Heart right ventricle (tissue), 16 donors: ENCODE data around the gene CNNM2. TPM values are rescaled to one million over a fixed set of nuclear protein-coding genes. Genes with fewer than 3 reads are reported as not detected.
A peak's percentile ranks its signal among the peaks of the same experiment; 100 is the strongest.

ENCODE experiments used
- ATAC-seq, 8 donors: fragments of 200-7000 bp; cut with Tn5 transposase; one replicate each; pipeline ENCODE4 v1.9.1; 2020; ENCODE audit warnings: mild to moderate bottlenecking in 8 of 8, moderate library complexity in 8 of 8, moderate number of reproducible peaks in 1 of 8
- DNase-seq, 2 donors: peaks; one replicate each; pipeline ENCODE4 v3.0.0-alpha.2; 2020
- H3K27ac ChIP-seq, 10 donors: fragments of 200-600 bp; sonication (generic) in 2 of 10; one replicate each; pipeline versions ENCODE4 v1.5.0 to v1.8.0; 2020 to 2022; ENCODE audit warnings: mild to moderate bottlenecking in 3 of 10
- H3K27me3 ChIP-seq, 7 donors: fragments of 200-600 bp; one replicate each; pipeline ENCODE4 v1.8.0; 2021 to 2022; ENCODE audit warnings: mild to moderate bottlenecking in 2 of 7
- H3K36me3 ChIP-seq, 9 donors: fragments of 200-600 bp; sonication (generic) in 1 of 9; one replicate each; pipeline versions ENCODE4 v1.5.0 to v1.8.0; 2020 to 2022; ENCODE audit warnings: mild to moderate bottlenecking in 2 of 9
- H3K4me1 ChIP-seq, 9 donors: fragments of 200-600 bp; sonication (generic) in 1 of 9; one replicate each; pipeline versions ENCODE4 v1.5.0 to v1.8.0; 2020 to 2022; ENCODE audit warnings: mild to moderate bottlenecking in 4 of 9
- H3K4me3 ChIP-seq, 10 donors: fragments of 200-600 bp; sonication (generic) in 2 of 10; one replicate each; pipeline versions ENCODE4 v1.5.0 to v1.8.0; 2020 to 2022; ENCODE audit warnings: mild to moderate bottlenecking in 7 of 10, moderate library complexity in 2 of 10
- H3K9me3 ChIP-seq, 11 donors: fragments of 200-600 bp in 10 of 11; sonication (generic) in 2 of 11; one replicate each; pipeline versions ENCODE4 v1.5.0 to v1.8.0; 2013 to 2022; ENCODE audit warnings: mild to moderate bottlenecking in 2 of 11, control low read depth in 1 of 11, moderate library complexity in 1 of 11
- CTCF ChIP-seq, 9 donors: fragments of 200-600 bp; sonication (generic) in 2 of 9; IDR thresholded peaks; one replicate each; pipeline versions ENCODE4 v1.5.0 to v1.8.0; 2021 to 2022; ENCODE audit warnings: antibody characterized with exemption in 9 of 9, mild to moderate bottlenecking in 5 of 9, moderate library complexity in 1 of 9
- WGBS, 2 donors: extraction: QIAGEN DNeasy Blood & Tissue Kit; methylation state at CpG; one replicate each; pipeline ENCODE4 v1.1.7; 2013; ENCODE audit warnings: inconsistent platforms in 1 of 2; 5-methylcytosine and 5-hydroxymethylcytosine counted together
- intact Hi-C, 10 donors: fragments of 100-400 bp; cut with DNase I; formaldehyde crosslinking; loops; one replicate each; pipeline versions ENCODE4 v1.11.1 to v1.14.2; 2022
- polyA plus RNA-seq, 2 donors: library from polyadenylated mRNA; stranded (reverse); fragments of 200-250 nt; gene quantifications; one replicate each; pipeline ENCODE4 v1.2.3, GENCODE V29; 2013
- total RNA-seq, 10 donors: library from RNA; stranded (reverse); fragmentation: NEBNext Ultra II Directional in 3 of 10; extraction: Animal tissue kit (Norgen Biotek cat#: 25700) in 3 of 10; gene quantifications; one replicate each; pipeline versions ENCODE4 v1.2.1 to v1.2.4, GENCODE V29; 2021 to 2023
- donor health status: Arrhythmogenic right ventricular cardiomyopathy.
- donor health status: ischemic (EF 13 %, LVEDD 7.1; RV severe dilation, severe dysfunction).
- donor health status: healthy with polysubstance abuse.
- donor health status: DM: no; HTN: yes; CAD: no.
- donor health status: DM: no; HTN: no; CAD: no.
- donor health status: ischemic (EF 25% LVEDD 6.9; RV normal size, moderate dysfunction).
- donor health status: ischemic (EF 25% LVEDD 5.7; RV mildly dilated, moderate dysfunction).
- donor health status: healthy.
- donor health status: DM: yes; HTN: yes; CAD: no.
- donor health status: Ischemic cardiomyopathy.
- donor health status: ischemic (EF 35%, LVEDD 5.7; RV mildly dilated, moderate dysfunction).
- donor health status: nonischemic (EF 11% LVEDD 7.7; RV severe dilation, severe dysfunction).
- donor health status: DM: yes; HTN: yes; CAD: no.
- donor health status: PGD.
- donor health status: ischemic (EF 29% LVEDD 5.4; RV normal size, mild dysfunction).
- donor health status: nonischemic (EF 23%, LVEDD 6.1; RV moderate dilation, normal function).

Gene CNNM2
- total and polyA plus RNA-seq, 12 donors = 1.3 to 5.3 (median 3.9) TPM

DNA sequence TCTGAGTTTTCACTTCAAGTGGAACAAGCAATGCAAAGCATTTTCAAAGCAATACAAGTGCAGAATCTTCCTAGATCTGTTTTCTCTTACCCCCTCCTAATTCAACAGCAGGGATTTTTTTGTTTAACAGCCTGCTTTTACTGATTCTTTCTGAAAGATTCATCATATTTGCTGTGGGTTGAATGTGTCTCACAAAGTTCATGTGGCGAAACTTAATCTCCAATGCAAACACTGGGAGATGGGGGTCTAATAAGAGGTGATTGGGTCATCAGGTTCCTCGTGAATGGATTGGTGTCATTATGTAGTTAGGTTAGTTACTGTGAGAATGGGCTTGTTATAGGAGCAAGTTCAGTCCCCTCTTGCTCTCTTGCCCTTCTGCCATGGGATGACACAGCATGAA lies 107.6 kb downstream of the CNNM2 start:
- H3K27ac ChIP-seq = no peak overlapping the region
- ATAC-seq = no peak
- H3K4me1 ChIP-seq = no peaks in the 10 kb centered on the region
- H3K9me3 ChIP-seq = no peaks in the 10 kb centered on the region
- no peak overlapping the region for H3K4me3 ChIP-seq
- H3K27me3 ChIP-seq = no peaks in the 10 kb centered on the region
- 92% methylated on average over 2 of the region's 2 CpGs for WGBS, 2 donors
- intact Hi-C loops = no loop called here
- no peak for TF ChIP-seq CTCF (IDR thresholded peaks at IDR 0.05)
- DNase-seq = no peak
- H3K36me3 ChIP-seq = no peaks in the 10 kb centered on the region

- Histone ChIP-seq H3K4me1 (peaks cover 0 to 31% (median 12%) of the 10 kb centered on the region in 9 donors), H3K27ac (no peak overlapping the region), H3K36me3 (no peaks in the 10 kb centered on the region), H3K9me3 (no peaks in the 10 kb centered on the region), H3K4me3 (no peak overlapping the region), H3K27me3 (no peaks in the 10 kb centered on the region)
- no peak for TF ChIP-seq CTCF (IDR thresholded peaks at IDR 0.05)
- intact Hi-C loops = loop anchor here in 1 of 10 donors (10.0 kb wide), 1 partner anchor 94 kb away; no protein-coding TSS in a partner anchor
- DNase-seq = no peak
- peak in 2 of 8 donors; percentile 38 to 52 for ATAC-seq
- WGBS, 2 donors = 68% methylated on average over 2 of the region's 2 CpGs
Observed at GRCh38 chr10:103038570-103038969, 120.5 kb downstream of the CNNM2 start.

- H3K36me3 ChIP-seq = no peaks in the 10 kb centered on the region
- no peak overlapping the region for H3K27ac ChIP-seq
- ATAC-seq (no peak), DNase-seq (no peak)
- intact Hi-C loops = no loop called here
- no peaks in the 10 kb centered on the region for H3K9me3 ChIP-seq
- H3K4me1 ChIP-seq = peaks cover 0 to 45% (median 19%) of the 10 kb centered on the region in 9 donors
- WGBS, 2 donors = 82 to 87% methylated on average over 4 of the region's 4 CpGs
- no peak for TF ChIP-seq CTCF (IDR thresholded peaks at IDR 0.05)
- no peak overlapping the region for H3K4me3 ChIP-seq
- H3K27me3 ChIP-seq = no peaks in the 10 kb centered on the region
Observed at GRCh38 chr10:103040418-103040817, 122.3 kb downstream of the CNNM2 start.

GRCh38 chr10:103041391-103041790 lies 123.3 kb downstream of the CNNM2 start:
- Histone ChIP-seq H3K9me3 (no peaks in the 10 kb centered on the region), H3K4me1 (peaks cover 0 to 55% (median 28%) of the 10 kb centered on the region in 9 donors), H3K36me3 (no peaks in the 10 kb centered on the region), H3K27me3 (no peaks in the 10 kb centered on the region), H3K4me3 (no peak overlapping the region), H3K27ac (no peak overlapping the region)
- WGBS, 2 donors = 83 to 84% methylated on average over 6 of the region's 6 CpGs
- DNase-seq (no peak), ATAC-seq (no peak)
- intact Hi-C loops = no loop called here
- no peak for TF ChIP-seq CTCF (IDR thresholded peaks at IDR 0.05)
